Esophagus muscularis mucosa (tissue), 4 donors: ENCODE results near the gene QRICH1.

Experiments used
- EP300 ChIP-seq: sonication (generic); formaldehyde crosslinking; IDR thresholded peaks from one replicate; pipeline ENCODE4 v1.6.1; 2017; ENCODE audit warnings: antibody characterized with exemption
- POLR2A ChIP-seq: fragments of 450-650 bp; IDR thresholded peaks from one replicate; pipeline ENCODE4 v1.6.1; 2017; ENCODE audit warnings: antibody characterized with exemption, moderate library complexity, mild to moderate bottlenecking, low read depth
- TF ChIP-seq, protein P1 (sequence below), 3 experiments: fragments of 200-600 bp in 2 of 3; fragments of 450-650 bp in 1 of 3; sonication (generic) in 2 of 3; IDR thresholded peaks; one replicate each; pipeline ENCODE4 v1.5.1; 2017 to 2019; ENCODE audit warnings: antibody characterized with exemption in 3 of 3, mild to moderate bottlenecking in 2 of 3, moderate library complexity in 1 of 3

DNA sequence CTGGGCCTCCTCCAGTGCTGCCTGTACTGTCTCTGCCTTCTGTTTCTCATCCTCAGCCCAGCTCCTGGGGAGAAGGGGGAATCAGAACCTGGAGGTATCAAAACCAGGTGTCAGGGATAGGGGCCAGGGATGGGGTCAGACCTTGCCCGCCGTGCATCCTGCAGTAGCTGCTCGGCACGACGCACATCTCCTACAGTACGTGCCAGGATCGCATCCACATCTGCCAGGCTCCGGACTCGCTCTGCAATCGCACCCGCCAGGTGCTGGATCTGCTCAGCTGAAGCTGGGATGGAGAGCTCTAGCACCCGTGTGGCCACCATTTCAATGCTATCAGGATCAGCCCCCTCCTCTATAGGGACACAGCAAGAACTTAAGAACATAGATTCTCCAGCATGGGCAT is 28.2 kb upstream of the QRICH1 start:
- no peak for TF ChIP-seq POLR2A
- TF ChIP-seq, protein P1, sequence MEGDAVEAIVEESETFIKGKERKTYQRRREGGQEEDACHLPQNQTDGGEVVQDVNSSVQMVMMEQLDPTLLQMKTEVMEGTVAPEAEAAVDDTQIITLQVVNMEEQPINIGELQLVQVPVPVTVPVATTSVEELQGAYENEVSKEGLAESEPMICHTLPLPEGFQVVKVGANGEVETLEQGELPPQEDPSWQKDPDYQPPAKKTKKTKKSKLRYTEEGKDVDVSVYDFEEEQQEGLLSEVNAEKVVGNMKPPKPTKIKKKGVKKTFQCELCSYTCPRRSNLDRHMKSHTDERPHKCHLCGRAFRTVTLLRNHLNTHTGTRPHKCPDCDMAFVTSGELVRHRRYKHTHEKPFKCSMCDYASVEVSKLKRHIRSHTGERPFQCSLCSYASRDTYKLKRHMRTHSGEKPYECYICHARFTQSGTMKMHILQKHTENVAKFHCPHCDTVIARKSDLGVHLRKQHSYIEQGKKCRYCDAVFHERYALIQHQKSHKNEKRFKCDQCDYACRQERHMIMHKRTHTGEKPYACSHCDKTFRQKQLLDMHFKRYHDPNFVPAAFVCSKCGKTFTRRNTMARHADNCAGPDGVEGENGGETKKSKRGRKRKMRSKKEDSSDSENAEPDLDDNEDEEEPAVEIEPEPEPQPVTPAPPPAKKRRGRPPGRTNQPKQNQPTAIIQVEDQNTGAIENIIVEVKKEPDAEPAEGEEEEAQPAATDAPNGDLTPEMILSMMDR (IDR thresholded peaks at IDR 0.05), result no peak
- TF ChIP-seq EP300, result no peak
